GM23338 (cell line): ENCODE measurements around the gene THBS2. TPM values are rescaled to one million over a fixed set of nuclear protein-coding genes. Genes with fewer than 3 reads are reported as not detected.

Experiments used
- ATAC-seq: fragments of 200-7000 bp; cut with Tn5 transposase; 3 replicates; pipeline ENCODE4 v1.9.1; 2020
- DNase-seq: peaks from one replicate; pipeline ENCODE4 v3.0.0-alpha.2; 2015; ENCODE audit warnings: low spot score
- H2AFZ ChIP-seq: fragments of 200-600 bp; sonication (generic); 2 replicates; pipeline ENCODE4 v1.8.0; 2016; ENCODE audit warnings: antibody characterized with exemption, mild to moderate bottlenecking, moderate library complexity
- H3F3A ChIP-seq: fragments of 200-600 bp; sonication (generic); replicated peaks from 2 replicates; pipeline ENCODE4 v1.8.0; 2017; ENCODE audit warnings: antibody characterized with exemption, mixed run types, low read depth
- H3K27ac ChIP-seq: fragments of 200-600 bp; sonication (generic); 2 replicates; pipeline ENCODE4 v1.6.1; 2016; ENCODE audit warnings: low read depth
- H3K27me3 ChIP-seq: fragments of 200-600 bp; sonication (generic); 2 replicates; pipeline ENCODE4 v1.8.0; 2016; ENCODE audit warnings: mild to moderate bottlenecking, mixed run types, moderate library complexity; ENCODE audit not compliant: insufficient read depth
- H3K36me3 ChIP-seq: fragments of 200-600 bp; sonication (generic); 2 replicates; pipeline ENCODE4 v1.8.0; 2016; ENCODE audit warnings: mild to moderate bottlenecking; ENCODE audit not compliant: insufficient read depth
- H3K4me1 ChIP-seq: fragments of 200-600 bp; sonication (generic); 2 replicates; pipeline ENCODE4 v1.8.0; 2016; ENCODE audit warnings: mild to moderate bottlenecking, moderate library complexity; ENCODE audit not compliant: insufficient read depth
- H3K4me2 ChIP-seq: fragments of 200-600 bp; sonication (generic); 2 replicates; pipeline ENCODE4 v1.7.1; 2017; ENCODE audit warnings: mixed run types
- H3K4me3 ChIP-seq: fragments of 200-600 bp; sonication (generic); 2 replicates; pipeline ENCODE4 v1.6.1; 2016; ENCODE audit warnings: mixed run types
- H3K79me2 ChIP-seq: fragments of 200-600 bp; sonication (generic); replicated peaks from 2 replicates; pipeline ENCODE4 v1.8.0; 2017; ENCODE audit warnings: mild to moderate bottlenecking; ENCODE audit not compliant: insufficient read depth
- H3K9me2 ChIP-seq: fragments of 200-600 bp; sonication (generic); 2 replicates; pipeline ENCODE4 v1.8.0; 2017; ENCODE audit not compliant: insufficient read depth
- H4K20me1 ChIP-seq: fragments of 200-600 bp; sonication (generic); replicated peaks from 2 replicates; pipeline ENCODE4 v1.8.0; 2017; ENCODE audit warnings: mild to moderate bottlenecking; ENCODE audit not compliant: insufficient read depth
- H3K27ac Mint-ChIP-seq: 2 replicates; pipeline ENCODE4 v1.8.0; 2020; ENCODE audit warnings: inconsistent platforms, mild to moderate bottlenecking, moderate library complexity, mixed read lengths
- H3K27me3 Mint-ChIP-seq: 3 replicates; pipeline ENCODE4 v1.8.0; 2022; ENCODE audit warnings: low read depth, mild to moderate bottlenecking, moderate library complexity, mixed read lengths, inconsistent platforms; ENCODE audit not compliant: insufficient read depth, poor library complexity
- H3K36me3 Mint-ChIP-seq: 3 replicates; pipeline ENCODE4 v1.8.0; 2021; ENCODE audit warnings: low read depth, mild to moderate bottlenecking, inconsistent platforms, moderate library complexity, mixed read lengths
- H3K4me1 Mint-ChIP-seq: 3 replicates; pipeline ENCODE4 v1.8.0; 2020; ENCODE audit warnings: mild to moderate bottlenecking, inconsistent platforms, mixed read lengths
- H3K4me3 Mint-ChIP-seq: 3 replicates; pipeline ENCODE4 v1.8.0; 2021; ENCODE audit warnings: moderate library complexity, mild to moderate bottlenecking, inconsistent platforms, mixed read lengths
- H3K9me3 Mint-ChIP-seq: 3 replicates; pipeline ENCODE4 v1.8.0; 2020; ENCODE audit warnings: moderate library complexity, mild to moderate bottlenecking, inconsistent platforms, mixed read lengths
- CREB1 ChIP-seq: fragments of 250-450 bp; sonication (Bioruptor Pico); IDR thresholded peaks from 2 replicates; pipeline ENCODE4 v1.5.0; 2020; ENCODE audit warnings: low read depth, mild to moderate bottlenecking, moderate library complexity
- CTCF ChIP-seq, 2 experiments: fragments of 200-600 bp in 1 of 2; sonication (generic) in 1 of 2; conservative IDR thresholded peaks; 2 replicates each; pipeline versions ENCODE4 v1.5.1 to v1.6.1; 2016 to 2017; ENCODE audit warnings: antibody characterized with exemption in 2 of 2, low read depth in 2 of 2, mild to moderate bottlenecking in 2 of 2, moderate library complexity in 1 of 2
- ETS1 ChIP-seq: IDR thresholded peaks from 2 replicates; pipeline ENCODE4 v1.6.1; 2016; ENCODE audit warnings: antibody characterized with exemption
- EZH2 ChIP-seq: fragments of 200-600 bp; sonication (generic); IDR thresholded peaks from one replicate; pipeline ENCODE4 v1.8.0; 2017; ENCODE audit warnings: antibody characterized with exemption, mild to moderate bottlenecking, low read depth; ENCODE audit not compliant: unreplicated experiment
- EZH2phosphoT487 ChIP-seq: fragments of 200-600 bp; sonication (generic); IDR thresholded peaks from one replicate; pipeline ENCODE4 v1.8.1; 2018; ENCODE audit warnings: antibody characterized with exemption; ENCODE audit not compliant: unreplicated experiment
- JUNB ChIP-seq: IDR thresholded peaks from one replicate; pipeline ENCODE4 v1.6.1; 2016; ENCODE audit warnings: antibody characterized with exemption; ENCODE audit not compliant: unreplicated experiment
- NANOG ChIP-seq: IDR thresholded peaks from 2 replicates; pipeline ENCODE4 v1.6.1; 2016; ENCODE audit warnings: antibody characterized with exemption, borderline replicate concordance
- POLR2AphosphoS5 ChIP-seq: IDR thresholded peaks from 2 replicates; pipeline ENCODE4 v1.6.1; 2016; ENCODE audit warnings: antibody characterized with exemption, low read depth
- REST ChIP-seq: IDR thresholded peaks from one replicate; pipeline ENCODE4 v1.6.1; 2018; ENCODE audit warnings: antibody characterized with exemption; ENCODE audit not compliant: unreplicated experiment
- STAT1 ChIP-seq: IDR thresholded peaks from one replicate; pipeline ENCODE4 v1.6.1; 2016; ENCODE audit warnings: antibody characterized with exemption; ENCODE audit not compliant: unreplicated experiment
- ZNF114 ChIP-seq: fragments of 250-450 bp; sonication (Bioruptor Pico); IDR thresholded peaks from 2 replicates; pipeline ENCODE4 v1.5.0; 2020; ENCODE audit warnings: mild to moderate bottlenecking, moderate library complexity
- ZNF331 ChIP-seq: fragments of 250-450 bp; sonication (Bioruptor Pico); IDR thresholded peaks from 2 replicates; pipeline ENCODE4 v1.5.0; 2020; ENCODE audit warnings: low read depth, mild to moderate bottlenecking, moderate library complexity
- ZNF462 ChIP-seq: fragments of 250-450 bp; sonication (Bioruptor Pico); IDR thresholded peaks from 2 replicates; pipeline ENCODE4 v1.5.0; 2020; ENCODE audit warnings: mild to moderate bottlenecking, moderate library complexity
- polyA plus RNA-seq: library from polyadenylated mRNA; unstranded; fragments of >200 nt; fragmentation: Nextera tagmentation; extraction: Ambion mirVana; gene quantifications from 2 replicates; pipeline ENCODE4 v1.2.1, GENCODE V29; 2016
- total RNA-seq: library from RNA; depleted of rRNA; stranded (reverse); fragments of >200 nt; shearing (Covaris generic); gene quantifications from 2 replicates; pipeline ENCODE4 v1.2.3, GENCODE V29; 2014

THBS2 gene
- total and polyA plus RNA-seq, 2 experiments from 2014 or later, result 7.9 to 44.7 TPM

- Mint-ChIP-seq H3K27me3 (peaks cover 17% of the 10 kb centered on the region), H3K4me3 (no peak overlapping the region), H3K36me3 (peaks cover 63% of the 10 kb centered on the region), H3K4me1 (no peaks in the 10 kb centered on the region; the same call in 2 of the 3 replicates), H3K27ac (no peak overlapping the region), H3K9me3 (peaks cover 11% of the 10 kb centered on the region)
- Histone ChIP-seq H3F3A (no peaks in the 10 kb centered on the region), H3K4me1 (no peaks in the 10 kb centered on the region), H3K27ac (no peak overlapping the region), H3K4me2 (no peak overlapping the region), H3K79me2 (no peaks in the 10 kb centered on the region), H3K9me2 (no peaks in the 10 kb centered on the region), H3K4me3 (no peak overlapping the region), H2AFZ (no peak overlapping the region), H3K27me3 (no peaks in the 10 kb centered on the region), H4K20me1 (no peaks in the 10 kb centered on the region), H3K36me3 (no peaks in the 10 kb centered on the region)
- TF ChIP-seq JUNB (no peak), EZH2phosphoT487 (no peak), EZH2 (no peak), CTCF (conservative IDR thresholded peaks at IDR 0.05; ENCODE audit: low read depth in 2 of 2) (no peak), POLR2AphosphoS5 (no peak), NANOG (no peak), ZNF331 (CRISPR knock-in tag) (no peak), ZNF462 (CRISPR knock-in tag) (no peak), ETS1 (no peak), ZNF114 (CRISPR knock-in tag) (no peak), STAT1 (no peak), REST (no peak), CREB1 (CRISPR knock-in tag) (no peak)
- ATAC-seq, result no peak
- no peak for DNase-seq
These were observed 18.4 kb downstream of the THBS2 start for GRCh38 chr6:169235286-169235685.
